PFSK-1 (cell line): Measurements from ENCODE around the gene LYZL4.

Source experiments
- POLR2AphosphoS5 ChIP-seq: IDR thresholded peaks from 2 replicates; pipeline ENCODE4 v1.6.1; 2012; ENCODE audit warnings: low read depth, mild to moderate bottlenecking, control low read depth, low read length, moderate library complexity
- TAF1 ChIP-seq: IDR thresholded peaks from 2 replicates; pipeline ENCODE4 v1.6.1; 2012; ENCODE audit warnings: low read length, control low read depth, borderline replicate concordance; ENCODE audit not compliant: insufficient read depth

DNA sequence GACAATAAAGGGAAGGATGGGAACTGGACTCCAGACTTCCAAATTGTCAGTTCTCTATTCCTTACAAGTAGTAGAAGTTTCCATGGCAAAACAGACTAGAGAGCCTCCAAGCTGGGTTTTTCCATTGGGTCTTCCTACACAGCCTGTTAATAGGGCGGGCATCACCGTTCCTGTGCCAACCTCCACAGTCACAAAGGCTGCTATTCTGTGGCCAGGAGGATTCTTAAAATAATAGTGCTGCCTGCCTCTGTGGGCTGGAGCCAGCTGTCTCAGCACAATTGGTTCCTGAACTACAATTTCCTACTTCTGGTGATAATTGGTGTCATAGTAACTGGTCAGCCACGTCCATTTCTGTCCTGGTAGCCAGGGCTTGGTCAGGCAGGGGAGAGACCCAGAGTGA is 38.6 kb downstream of the LYZL4 start:
- TF ChIP-seq POLR2AphosphoS5 = no peak
- TF ChIP-seq TAF1 = no peak
